Testis (tissue), 2 donors: ENCODE data around the gene EXOSC10.

Source experiments
- POLR2A ChIP-seq: fragments of 450-650 bp; IDR thresholded peaks from one replicate; pipeline ENCODE4 v1.6.1; 2017; ENCODE audit warnings: antibody characterized with exemption, mild to moderate bottlenecking, moderate library complexity
- TF ChIP-seq, protein P1 (sequence below), 3 experiments: fragments of 450-650 bp in 2 of 3; fragments of 200-600 bp in 1 of 3; sonication (generic) in 1 of 3; IDR thresholded peaks; one replicate each; pipeline ENCODE4 v1.5.1; 2016 to 2019; ENCODE audit warnings: antibody characterized with exemption in 3 of 3, mild to moderate bottlenecking in 2 of 3, moderate library complexity in 1 of 3

DNA sequence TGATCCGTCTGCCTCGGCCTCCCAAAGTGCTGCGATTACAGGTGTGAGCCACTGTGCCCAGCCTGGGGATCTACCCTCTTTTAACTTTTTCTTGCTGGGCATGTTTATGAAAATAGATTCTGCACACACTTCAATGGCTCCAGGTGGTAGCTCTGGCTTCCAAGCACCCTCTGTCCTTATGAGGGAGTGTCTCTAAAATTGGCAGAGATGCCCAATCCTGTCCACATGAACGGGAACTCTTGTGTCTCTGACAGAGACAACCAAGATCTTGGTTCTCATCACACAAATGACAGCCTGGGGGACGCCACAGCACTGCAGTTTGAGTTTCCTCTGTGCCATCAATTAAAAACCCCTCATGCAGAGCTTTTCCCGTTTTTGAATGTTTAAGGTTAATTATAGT, 46.1 kb upstream of the EXOSC10 start:
- TF ChIP-seq, protein P1, sequence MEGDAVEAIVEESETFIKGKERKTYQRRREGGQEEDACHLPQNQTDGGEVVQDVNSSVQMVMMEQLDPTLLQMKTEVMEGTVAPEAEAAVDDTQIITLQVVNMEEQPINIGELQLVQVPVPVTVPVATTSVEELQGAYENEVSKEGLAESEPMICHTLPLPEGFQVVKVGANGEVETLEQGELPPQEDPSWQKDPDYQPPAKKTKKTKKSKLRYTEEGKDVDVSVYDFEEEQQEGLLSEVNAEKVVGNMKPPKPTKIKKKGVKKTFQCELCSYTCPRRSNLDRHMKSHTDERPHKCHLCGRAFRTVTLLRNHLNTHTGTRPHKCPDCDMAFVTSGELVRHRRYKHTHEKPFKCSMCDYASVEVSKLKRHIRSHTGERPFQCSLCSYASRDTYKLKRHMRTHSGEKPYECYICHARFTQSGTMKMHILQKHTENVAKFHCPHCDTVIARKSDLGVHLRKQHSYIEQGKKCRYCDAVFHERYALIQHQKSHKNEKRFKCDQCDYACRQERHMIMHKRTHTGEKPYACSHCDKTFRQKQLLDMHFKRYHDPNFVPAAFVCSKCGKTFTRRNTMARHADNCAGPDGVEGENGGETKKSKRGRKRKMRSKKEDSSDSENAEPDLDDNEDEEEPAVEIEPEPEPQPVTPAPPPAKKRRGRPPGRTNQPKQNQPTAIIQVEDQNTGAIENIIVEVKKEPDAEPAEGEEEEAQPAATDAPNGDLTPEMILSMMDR (IDR thresholded peaks at IDR 0.05), result no peak
- TF ChIP-seq POLR2A, result no peak
